Mesenteric fat pad (tissue), 1 donor: ENCODE data around the gene STAG2. TPM values are rescaled to one million over a fixed set of nuclear protein-coding genes. Genes with fewer than 3 reads are reported as not detected.
"Not testable (repeated sequence)": the region's sequence is repeated elsewhere in the genome, so short reads cannot be mapped to it uniquely, and the experiment has no call there.

Source experiments
- DNase-seq: peaks from one replicate; pipeline ENCODE4 v3.0.0-alpha.2; 2020; ENCODE audit warnings: low spot score
- long read RNA-seq: library from polyadenylated mRNA; unstranded; transcript quantifications from one replicate; pipeline ENCODE4 v2.0.0, GENCODE V29; 2020
- total RNA-seq: library from RNA; stranded (reverse); fragmentation: NEBNext Ultra II Directional; extraction: Animal tissue kit (Norgen Biotek cat#: 25700); gene quantifications from one replicate; pipeline ENCODE4 v1.2.1, GENCODE V29; 2021
- donor health status: DM: yes; HTN: yes; CAD: no.

Gene STAG2
- total RNA-seq: 52.0 TPM
- long read RNA-seq, partial matches to known transcripts: 8 of 18 reads
- long read RNA-seq, other reads (novel, unspliced or antisense): 10 of 18 reads

GRCh38 chrX:123961268-123962005 lies at the start of gene STAG2:
Gene STAG2, plus strand, starts transcription at chrX:123961706. Its CDS starts 60,922 bp downstream, at chrX:124022628.
- no peak for DNase-seq

GRCh38 chrX:123917069-123917468 lies 44.4 kb upstream of the STAG2 start:
- DNase-seq: no peak

DNA sequence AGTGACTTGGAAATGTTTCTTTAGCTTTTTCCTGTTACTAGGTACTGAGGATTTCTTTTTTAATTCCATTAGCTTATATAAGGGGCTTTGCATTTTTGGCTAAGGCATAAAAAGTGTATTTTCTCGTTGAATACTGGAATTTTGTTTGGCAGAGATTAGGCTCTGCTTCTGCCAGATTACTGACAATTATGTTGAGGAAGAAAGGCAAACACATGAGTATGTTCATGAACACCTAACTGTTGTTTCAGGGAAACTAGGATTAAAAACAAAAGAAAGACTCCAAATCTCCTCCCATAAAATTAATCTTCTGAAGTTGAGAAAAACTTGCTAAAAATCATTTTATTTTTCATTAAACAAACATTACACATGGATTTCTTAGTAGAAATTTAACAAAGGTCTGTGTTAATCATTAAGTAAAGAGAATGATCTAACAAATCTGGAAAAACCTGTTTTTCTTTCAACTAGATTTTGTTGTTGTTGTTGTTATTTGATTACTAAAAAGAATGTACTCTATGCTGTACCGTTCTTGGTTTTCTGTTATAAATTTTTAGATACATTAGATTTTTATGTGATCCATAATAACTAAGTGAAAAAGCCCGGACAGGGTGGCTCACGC lies 43.3 kb upstream of the STAG2 start:
- DNase-seq: no peak

DNA sequence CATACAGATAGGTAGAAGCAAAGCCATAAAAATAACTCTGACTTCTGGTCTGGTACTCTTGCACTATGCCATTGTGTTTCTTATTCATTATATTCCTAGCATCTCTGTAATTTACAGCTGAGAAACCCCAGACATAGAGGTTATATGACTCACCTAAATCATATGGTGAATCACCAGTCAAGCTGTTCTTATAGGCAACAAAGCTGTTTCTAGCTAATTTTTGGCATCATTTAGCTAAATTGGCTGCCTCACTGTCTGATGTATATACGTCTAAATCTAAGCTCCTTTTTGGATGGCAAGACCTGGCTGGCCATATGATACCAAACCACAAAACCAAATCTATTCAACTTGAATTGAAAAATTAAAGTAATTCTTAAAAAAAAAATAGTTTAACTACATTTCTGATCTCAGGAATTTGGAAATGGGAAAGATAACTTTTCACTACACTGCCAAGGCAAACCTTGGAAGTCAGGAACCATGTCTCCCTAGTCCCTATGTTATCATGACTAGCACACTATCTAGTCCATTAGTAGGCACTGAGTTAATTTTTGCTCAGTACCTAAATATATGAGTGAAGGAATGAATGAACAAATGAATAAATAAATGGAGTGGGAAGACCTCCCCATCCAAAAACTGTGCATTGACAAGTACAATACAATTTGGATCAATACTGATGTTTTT lies 41.3 kb upstream of the STAG2 start:
- no peak for DNase-seq

GRCh38 chrX:123923211-123923610 lies 38.3 kb upstream of the STAG2 start:
- no peak for DNase-seq

DNA sequence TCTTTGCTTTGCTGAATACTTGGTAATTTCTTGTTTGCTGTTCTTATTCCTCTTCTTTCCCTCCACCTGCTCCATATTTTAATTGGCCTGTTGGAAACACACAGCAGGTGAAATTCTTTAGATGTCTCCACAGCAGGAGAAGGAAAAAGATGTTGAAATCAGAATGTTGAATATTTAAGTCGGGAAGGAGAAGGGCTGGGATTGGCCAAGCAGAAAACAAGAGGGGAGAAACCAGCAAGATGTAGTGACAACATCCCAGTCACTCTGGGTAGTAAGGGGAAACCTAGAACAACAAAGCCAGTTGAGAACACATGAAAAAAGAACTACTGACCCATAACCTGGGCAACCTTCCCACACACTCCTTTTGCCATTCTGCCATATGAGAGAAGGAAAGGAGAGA lies 37.3 kb upstream of the STAG2 start:
- no peak for DNase-seq

GRCh38 chrX:123927845-123928244 lies 33.7 kb upstream of the STAG2 start:
- DNase-seq: no peak

- not testable (repeated sequence) for DNase-seq
These were observed 29.5 kb upstream of the STAG2 start for GRCh38 chrX:123932055-123932454.

GRCh38 chrX:123943074-123943473 lies 18.4 kb upstream of the STAG2 start:
- no peak for DNase-seq

DNA sequence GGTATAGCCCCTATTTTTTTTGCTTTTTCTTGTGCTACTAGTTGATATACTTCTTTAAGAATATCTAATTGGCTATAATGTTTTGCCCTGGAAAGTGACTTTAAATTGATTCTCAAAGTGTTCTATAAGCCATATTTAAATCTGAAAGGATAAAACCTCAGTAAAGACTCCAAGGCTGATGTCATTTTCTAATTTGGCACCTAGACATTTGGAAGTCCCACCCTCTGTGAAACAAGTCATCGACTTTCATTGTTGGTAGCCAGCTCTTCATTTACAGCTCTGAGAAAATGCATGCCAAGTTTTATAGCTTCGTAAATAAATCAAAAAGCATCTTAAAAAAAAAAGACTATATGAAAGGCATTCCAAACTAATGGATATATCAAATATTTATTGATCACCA lies 18.0 kb upstream of the STAG2 start:
- no peak for DNase-seq

- DNase-seq: no peak
These were observed 11.7 kb upstream of the STAG2 start for GRCh38 chrX:123949846-123950245.

DNA sequence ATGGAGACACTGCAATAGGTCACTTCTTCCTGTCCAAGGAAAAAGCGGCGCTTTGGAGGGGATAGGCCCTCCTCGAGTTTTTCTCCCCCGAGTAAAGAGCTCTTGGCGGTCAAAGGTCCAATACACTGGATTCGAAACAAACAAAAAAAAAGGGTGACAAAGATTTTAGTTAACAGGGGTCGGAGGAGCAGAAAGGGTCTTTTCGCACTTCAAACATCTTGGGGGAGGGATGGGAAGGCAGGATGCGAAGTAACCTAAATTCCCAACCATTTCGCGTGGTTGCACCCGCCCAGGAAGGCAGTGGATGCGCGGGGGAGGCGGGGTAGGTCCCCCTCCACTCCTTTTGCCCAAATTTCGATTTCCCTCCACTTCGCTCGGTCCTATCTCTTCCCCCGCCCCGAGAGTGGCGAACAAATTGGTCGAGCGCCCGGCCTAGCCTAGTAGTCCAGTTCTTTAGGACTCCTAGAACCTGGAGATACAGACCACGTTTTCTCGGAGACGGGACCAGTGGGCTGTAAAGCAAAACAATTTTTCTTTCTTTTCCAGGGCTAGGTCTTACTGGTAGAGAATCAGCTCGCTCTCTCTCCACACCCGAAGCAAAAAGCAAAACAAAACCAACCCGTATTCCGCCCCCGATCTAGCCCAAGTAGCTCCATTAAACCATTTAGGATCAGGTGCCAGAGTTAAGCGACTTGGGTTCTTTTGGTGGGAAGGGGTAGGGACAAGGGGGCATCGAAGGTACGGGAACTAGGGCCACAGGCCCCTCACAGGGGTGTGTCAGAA lies 2.0 kb upstream of the STAG2 start:
- DNase-seq: no peak

- DNase-seq: no peak
These were observed 594 bp upstream of the STAG2 start for GRCh38 chrX:123960956-123961267.

DNA sequence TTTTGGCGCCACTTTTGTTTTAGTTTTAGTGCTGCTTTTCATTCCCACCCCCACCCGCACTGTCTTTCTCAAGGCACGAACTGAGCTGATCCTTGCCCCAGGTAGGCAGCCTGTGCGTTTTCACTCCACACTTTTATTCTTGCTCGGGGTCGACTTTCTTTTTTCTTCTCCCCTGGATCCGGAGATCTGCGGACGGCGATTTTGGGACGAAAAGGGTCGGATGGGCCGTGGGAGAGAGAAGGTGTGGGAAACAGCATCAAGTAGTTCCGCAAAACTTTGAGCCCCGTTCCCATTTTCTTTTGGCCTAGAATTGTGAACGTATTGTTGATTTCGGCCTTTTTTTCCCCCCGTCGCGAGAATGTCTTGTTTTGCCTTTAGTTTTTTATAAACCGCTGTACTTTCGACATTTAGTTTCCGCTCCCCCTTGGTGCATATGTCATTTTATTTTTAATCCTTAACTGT lies 531 bp downstream of the STAG2 start:
- DNase-seq: no peak

DNA sequence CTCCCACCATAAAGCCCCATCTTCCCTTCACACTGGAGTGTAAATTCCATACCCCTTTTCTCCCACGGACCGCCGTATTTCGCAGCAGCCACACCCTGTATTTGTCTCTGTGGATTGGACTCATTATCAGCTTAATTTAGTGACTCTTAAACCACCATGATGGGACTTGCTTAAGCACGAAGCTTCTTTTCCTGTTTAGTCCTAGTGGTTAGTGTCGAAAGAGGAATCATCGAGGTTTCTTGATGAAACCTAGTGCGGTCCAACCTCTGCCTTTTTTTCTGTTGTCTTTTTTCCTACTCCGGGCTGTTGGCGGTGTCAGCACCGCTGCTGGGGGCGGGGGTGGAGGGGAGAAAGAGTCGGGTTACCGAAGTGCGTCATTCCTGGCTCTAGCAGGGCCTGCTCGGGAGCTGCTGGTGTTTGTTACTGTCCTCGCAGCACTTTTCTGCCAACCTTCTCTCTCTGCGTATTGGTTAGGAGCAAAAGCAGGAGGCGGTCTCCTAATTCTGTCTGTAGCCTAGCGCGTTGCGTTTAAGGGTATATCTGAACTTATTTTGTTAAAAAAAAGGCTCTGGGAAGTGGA lies 1.4 kb downstream of the STAG2 start:
- DNase-seq: no peak

DNA sequence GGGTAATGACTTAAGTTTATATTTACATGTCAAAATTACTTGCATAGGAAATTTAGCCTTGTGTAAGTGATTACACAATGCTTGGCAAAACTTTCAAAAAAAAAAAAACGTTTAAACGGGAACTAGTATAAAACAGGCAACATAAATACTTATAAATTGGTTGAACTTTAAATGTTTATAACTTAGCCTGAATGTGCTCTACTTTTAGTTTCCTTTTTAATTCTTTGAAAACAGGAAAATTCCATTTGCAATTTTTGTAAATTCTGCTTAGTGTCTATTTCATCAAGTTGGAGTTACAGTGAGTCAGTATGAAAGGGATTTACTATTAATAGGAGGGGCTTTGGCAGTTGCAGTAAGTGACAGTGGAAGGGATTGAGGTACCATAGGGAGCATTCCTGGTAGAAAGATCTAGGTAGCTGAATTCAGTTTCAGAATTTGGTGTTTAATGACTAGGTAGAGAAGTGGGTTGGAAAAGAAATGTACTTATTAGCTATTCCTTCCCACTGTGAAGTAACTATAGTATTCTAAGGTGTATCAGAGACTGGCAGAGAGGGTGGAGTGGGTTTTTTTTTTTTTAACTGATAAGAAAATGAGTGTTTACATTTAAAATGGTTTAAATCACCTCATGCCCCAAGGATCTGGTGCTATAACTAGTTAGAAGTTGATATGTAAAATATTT lies 2.8 kb downstream of the STAG2 start:
- DNase-seq: no peak

DNA sequence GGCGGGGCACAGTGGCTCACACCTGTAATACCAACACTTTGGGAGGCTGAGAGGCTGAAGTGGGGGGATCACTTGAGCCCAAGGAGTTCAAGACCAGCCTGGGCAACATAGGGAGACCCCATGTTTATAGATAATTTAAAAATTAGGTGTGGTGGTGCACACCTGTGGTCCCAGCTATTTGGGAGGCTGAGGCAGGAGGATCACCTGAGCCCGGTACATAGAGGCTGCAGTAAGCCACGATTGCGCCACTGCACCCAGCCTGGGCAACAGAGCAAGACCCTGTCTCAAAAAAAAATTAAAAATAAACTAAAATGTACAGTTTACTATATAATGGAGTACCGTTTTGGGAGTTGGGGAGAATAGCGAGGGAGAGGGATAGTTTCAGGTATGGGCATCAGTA lies 4.2 kb downstream of the STAG2 start:
- DNase-seq: no peak

- no peak for DNase-seq
These were observed 6.0 kb downstream of the STAG2 start for GRCh38 chrX:123967497-123967896.

GRCh38 chrX:123968383-123969050 lies 7.0 kb downstream of the STAG2 start:
- DNase-seq: no peak

- no peak for DNase-seq
These were observed 10.5 kb downstream of the STAG2 start for GRCh38 chrX:123971982-123972381.
